GM18873 (cell line): ENCODE measurements around the gene IFITM1.

Experiments
- ATAC-seq: cut with Tn5 transposase; IDR thresholded peaks from one replicate; pipeline ENCODE4 v1.9.1; 2021; ENCODE audit warnings: mild to moderate bottlenecking, moderate library complexity, moderate number of reproducible peaks; ENCODE audit not compliant: unreplicated experiment, low FRiP score

IFITM1 gene

DNA sequence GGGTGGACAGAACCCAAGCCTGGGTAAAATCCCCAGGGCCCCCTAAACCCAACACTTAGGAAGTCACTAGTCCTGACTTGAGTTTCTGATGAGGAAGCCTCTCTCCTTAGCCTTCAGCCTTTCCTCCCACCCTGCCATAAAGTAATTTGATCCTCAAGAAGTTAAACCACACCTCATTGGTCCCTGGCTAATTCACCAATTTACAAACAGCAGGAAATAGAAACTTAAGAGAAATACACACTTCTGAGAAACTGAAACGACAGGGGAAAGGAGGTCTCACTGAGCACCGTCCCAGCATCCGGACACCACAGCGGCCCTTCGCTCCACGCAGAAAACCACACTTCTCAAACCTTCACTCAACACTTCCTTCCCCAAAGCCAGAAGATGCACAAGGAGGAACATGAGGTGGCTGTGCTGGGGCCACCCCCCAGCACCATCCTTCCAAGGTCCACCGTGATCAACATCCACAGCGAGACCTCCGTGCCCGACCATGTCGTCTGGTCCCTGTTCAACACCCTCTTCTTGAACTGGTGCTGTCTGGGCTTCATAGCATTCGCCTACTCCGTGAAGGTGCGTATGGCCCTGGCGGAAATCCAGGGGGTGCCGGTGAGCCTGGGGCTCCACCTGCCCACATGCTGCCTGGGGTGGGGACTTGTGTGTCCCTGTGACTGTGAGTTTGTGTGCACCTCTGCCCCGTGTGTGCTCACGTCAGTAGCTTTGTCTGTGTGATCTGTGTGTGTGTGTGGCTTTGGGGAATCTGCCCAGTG is at the start of gene IFITM1:
TSS of gene IFITM1 (plus strand) at position 254 of the 767 bp plus-strand sequence. CDS start at position 385, 131 bp downstream.
- no peak for ATAC-seq

DNA sequence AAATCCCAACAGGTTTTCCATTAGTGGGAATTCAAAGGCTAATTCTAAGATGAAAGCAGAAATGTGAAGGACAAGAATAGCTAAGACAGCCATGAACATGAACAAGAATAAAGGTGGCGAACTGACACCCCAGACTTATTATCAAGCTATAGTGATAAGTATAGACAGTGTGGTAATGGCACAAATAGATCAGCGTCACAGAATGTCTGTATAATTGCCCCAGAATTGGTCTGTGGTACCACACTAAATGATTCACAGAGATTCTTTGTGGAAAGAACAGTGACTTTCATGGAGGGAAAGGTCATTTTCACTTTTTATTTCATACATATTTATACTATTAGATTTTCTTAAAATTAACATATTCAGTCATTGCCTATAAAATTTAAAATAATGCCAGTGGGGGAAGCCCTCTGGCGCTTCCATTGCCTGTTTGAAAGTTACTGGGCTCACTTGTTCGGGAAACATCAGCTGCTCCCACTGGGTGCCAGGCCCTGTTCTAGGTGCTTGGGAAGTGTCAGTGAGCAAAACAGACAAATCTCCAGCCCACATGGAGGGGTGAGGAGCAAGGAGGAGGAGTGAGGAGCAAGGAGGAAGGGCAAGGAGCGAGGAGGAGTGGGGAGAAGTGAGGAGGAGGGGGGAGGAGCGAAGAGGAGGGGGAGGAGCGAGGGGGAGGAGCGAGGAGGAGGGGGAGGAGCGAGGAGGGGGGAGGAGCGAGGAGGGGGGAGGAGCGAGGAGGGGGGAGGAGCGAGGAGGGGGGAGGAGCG is 47.0 kb upstream of the IFITM1 start:
- ATAC-seq: no peak

DNA sequence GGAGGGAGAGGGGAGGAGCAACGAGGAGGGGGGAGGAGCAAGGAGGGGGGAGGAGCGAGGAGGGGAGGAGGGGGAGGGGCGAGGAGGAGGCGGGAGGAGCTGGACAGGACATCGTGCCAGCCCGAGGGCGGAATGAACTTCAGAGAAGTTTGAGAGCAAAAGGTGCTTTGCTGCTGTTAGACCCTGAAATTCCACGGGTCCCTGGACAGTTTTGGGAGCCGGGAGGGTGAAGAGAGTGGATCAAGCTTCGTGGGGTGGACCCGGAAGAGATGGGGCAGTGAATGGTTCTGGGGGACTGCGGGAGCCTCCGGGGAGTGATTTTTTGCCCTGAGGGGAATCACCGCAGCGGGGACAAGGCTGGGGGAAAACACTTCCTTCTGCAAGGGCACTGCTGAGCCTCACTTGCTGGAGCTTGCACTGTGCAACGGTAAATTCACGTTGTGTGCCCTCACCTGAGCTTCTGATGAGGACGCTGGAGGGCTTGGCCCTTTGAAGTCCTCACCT is 46.3 kb upstream of the IFITM1 start:
- no peak for ATAC-seq

DNA sequence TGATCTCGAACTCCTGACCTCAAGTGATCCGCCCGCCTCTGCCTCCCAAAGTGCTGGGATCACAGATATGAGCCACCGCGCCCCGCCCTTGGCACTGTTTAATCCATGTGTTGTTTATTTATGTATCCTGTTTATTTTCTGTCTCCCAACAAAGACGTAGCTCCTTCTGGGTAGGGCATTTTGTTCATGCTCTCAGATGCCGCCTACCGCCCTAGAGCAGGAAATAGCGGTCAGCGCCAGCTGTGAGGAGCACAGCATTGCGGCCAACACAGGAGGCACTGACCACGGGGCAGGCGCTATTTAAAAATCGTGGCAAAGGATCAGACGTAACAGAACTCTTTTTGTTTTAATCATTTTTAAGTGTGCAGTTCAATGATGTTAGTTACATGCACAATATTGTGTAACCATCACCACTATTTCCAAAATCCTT is 45.1 kb upstream of the IFITM1 start:
- peak; percentile 32 for ATAC-seq

DNA sequence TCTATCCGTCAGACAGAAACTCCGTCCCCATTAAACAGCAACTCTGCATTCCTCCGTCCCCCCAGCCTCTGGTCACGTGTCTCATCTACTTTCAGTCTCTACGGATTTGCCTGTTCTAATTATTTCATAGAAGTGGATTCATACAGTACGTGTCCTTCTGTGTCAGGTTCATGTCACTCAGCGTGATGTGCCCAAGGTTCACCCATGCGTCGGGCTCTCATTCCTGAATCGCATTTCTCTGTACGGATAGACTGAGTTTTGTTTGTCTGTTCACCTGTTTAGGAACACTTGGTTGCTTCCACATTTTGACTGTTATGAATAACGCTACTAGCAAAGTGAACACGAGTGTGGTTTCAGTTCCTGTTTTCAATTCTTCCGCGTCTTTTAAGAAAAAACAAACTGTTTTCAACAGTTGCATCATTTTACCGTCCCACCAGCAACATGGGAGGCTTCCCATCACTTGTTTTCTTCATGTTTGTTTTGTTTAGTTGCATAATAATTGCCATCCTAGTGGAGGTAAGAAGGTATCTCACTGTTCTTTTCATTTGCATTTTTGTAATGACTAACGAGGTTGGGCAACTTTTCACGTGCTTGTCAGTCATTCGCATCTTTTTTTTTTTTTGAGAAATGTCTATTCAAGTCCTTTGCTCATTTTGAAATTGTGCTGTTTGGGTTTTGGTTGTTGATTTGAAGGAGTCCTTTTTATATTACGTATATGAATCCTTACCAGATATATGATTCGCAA is 44.5 kb upstream of the IFITM1 start:
- peak; percentile 65 for ATAC-seq

DNA sequence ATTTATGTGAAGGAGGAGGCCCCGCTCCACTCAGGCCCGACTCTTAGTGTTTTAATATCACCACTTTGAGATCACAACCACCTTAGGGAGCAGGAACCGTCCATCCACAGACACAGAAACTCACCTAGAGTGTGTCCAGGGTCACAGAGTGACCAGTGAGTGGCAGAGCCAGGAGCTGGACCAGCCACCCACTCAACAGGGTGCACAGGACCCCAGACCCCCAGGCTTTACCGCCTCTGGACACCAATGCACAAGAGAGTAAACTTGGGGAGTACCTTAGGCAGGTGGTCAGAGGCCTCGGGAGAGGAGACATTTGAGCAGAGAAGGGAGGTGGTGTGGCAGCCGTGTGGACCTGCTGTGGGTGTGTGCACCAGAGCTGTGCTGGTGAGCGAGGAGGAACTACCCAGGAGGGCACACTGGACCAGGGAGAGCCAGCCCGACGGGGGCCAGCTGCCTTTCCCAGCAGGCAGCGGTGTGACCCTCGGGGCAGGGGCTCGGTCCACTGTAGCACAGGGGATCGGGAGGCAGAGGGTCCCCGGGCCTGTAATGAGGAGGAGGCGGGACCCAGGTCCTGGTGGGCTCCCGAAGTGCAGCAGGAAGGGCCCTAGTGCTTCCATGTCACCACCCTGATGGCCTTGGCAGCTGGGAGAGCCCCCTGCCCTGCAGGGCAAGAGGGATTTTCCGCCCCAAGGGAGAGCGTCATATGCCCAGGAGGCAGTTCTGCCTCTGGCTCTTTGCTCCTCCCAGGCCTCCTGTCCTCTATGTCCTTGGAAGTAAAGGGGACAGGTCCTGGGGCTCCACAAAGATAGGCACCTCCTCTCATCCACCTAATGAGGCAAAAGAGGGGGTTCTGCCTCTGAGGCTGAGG is 43.2 kb upstream of the IFITM1 start:
- no peak for ATAC-seq

DNA sequence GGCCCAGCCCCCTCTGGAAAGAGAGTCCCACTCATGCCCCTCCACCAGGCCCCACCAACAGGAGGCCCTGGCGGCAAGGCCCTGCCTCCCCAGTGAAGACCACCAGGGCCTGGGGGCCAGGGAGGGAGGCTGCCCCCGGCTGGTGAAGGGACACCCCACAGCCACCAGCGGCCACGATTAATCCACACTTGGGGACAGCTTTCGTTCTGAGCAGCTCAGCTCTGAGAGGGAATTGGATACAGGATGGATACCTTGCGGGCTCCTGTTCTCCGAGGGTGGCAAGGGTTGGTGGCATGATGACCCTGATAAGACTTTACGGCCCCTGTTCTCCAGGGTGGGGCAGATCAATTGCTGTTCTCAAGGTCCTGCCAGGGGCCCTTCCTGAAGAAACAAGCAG is 42.5 kb upstream of the IFITM1 start:
- no peak for ATAC-seq

DNA sequence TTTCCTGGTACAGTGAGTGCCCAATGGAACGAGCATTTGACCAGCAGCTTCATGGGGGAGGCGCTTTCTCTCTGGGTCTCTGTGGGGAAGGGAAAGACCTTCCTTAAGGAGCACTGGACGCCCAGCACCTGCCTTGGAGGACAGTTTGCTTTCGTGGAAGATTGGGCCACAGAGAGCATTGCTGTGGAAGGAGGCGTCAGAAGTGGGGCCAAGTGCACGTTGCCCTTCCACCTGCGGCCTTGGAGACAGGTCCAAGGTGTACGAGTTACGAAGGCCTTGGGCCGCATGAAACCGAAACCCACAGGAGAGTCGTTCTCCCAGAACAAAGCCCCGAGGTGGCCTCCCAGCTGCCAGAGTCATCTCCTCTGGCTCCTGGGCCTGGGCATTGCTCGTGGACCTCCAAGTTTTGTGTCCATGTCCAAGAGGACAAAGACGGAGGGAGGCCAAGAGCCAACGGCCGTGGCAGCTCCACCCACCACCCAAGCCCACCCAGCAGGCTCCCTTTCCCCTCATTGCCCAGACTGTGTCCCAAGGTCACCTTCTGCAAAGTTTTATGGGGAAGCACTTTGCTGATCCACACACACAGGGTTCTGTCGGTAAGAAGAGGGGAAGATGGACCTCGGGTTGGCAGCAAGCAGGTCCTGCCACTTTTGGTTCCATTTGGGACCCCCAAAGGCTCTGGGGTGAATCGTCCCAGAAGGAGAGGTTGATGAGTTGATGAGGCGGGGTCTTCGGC is 41.5 kb upstream of the IFITM1 start:
- no peak for ATAC-seq

DNA sequence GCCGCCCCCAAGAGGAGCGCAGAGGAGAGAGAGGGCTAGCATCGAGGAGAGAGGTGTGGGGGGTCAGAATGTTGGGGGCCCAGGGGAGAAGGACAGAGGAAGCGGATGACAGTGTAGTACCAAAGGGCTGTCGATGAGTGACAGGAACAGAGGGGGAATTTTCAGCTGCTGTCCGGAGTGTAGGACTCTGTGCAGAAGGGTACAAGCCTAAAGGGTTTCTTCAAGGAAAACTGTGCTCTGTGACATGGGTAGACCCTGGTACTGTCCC is 41.0 kb upstream of the IFITM1 start:
- ATAC-seq: no peak

DNA sequence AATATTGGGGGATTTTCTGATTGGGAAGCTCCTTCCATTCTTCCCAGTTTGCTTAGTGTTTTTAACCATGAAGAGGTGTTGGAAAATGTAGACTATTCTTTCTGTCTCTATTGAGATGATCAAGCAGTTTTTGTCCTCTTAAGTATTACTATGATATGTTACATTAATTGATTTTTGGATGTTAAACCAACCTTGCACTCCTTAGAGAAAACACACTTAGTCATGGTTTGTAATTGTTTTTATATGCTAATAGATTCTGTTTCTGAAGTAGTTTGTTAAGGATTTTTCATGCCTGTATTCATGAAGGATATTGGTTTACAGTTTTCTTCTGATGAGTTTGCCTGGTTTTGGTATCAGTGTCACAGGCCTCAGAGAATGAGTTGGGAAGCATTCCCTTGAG is 37.6 kb upstream of the IFITM1 start:
- ATAC-seq: no peak

DNA sequence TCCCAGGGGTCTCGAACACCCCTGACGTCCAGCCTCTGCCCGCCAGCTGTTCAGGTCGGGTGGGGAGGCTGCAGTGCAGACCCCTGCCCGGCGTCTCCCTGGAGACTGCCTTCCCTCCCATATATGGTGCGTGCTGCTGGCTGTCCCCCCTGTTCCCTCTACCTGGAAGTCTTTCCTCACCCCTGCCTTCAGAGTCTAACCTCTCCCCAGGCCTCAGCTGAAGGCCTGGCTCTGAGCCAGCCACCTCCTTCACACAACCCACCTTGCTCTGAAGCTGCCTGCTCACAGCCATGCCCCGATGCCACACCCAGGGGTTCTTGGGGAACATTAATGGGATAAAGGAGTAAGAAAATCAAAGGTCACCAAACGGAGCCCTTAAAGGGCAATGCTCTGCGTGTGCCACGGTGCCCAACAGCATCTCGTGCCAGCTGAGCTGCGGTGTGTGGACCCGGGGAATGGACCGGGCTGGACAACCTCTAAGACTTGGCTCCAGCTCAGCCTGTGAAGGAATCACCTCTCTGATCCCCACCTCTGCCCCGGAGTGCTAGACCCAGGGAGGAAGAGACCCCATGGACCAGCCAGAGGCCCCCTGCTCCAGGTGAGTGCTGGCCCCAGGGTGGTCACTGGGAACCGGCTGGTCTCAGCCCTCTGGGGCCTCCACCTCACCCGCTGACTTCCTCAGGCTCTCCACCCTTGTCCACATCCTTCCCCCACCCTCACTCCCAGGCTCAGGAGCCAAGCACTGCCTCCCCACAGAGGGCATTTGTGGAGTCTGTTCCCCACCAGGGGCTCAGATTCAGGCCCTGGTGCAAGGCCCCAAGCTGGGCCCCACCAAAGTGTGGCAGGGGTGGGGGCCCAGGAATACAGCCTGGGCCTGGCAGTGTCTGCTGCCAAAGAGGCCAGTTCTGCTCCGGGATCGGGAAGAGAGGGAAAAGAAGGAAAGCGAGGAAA is 35.6 kb upstream of the IFITM1 start, which contains the start of gene NLRP6:
TSS of gene NLRP6 (plus strand) at position 407 of the 951 bp plus-strand sequence. CDS start at position 570, 163 bp downstream.
- no peak for ATAC-seq

DNA sequence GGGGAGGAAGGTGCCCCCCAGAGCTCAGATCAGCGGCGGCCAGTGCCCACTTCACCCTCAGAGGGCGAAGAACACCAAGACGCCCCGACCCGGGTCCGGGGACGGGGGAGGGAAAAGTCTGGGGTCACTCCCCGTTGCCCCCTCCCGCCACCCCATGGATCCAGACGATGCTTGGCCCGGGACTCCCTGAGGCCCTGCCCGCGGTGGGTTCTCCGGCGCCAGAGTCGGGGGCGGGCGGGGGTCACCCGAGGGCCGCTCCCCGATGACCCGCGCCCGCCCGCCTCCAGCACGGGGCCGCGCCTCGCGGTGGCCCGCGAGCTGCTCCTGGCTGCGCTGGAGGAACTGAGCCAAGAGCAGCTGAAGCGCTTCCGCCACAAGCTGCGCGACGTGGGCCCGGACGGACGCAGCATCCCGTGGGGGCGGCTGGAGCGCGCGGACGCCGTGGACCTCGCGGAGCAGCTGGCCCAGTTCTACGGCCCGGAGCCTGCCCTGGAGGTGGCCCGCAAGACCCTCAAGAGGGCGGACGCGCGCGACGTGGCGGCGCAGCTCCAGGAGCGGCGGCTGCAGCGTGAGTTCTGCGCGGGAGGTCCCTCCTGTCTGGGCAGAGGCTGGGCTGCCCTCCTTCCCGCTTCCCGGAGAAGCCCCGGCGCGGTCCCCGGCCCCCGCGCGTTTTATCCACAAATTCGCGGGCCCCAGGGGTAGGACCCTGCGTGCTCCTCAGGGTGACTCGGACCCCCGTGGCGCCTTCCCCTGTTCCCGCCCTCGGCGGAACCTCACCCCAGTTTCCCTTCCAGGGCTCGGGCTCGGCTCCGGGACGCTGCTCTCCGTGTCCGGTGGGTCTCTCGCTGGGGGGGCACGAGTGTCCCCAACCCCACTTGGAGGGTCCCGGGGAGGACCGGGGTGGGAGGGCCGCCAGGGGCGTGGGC is 34.5 kb upstream of the IFITM1 start:
- ATAC-seq: no peak

DNA sequence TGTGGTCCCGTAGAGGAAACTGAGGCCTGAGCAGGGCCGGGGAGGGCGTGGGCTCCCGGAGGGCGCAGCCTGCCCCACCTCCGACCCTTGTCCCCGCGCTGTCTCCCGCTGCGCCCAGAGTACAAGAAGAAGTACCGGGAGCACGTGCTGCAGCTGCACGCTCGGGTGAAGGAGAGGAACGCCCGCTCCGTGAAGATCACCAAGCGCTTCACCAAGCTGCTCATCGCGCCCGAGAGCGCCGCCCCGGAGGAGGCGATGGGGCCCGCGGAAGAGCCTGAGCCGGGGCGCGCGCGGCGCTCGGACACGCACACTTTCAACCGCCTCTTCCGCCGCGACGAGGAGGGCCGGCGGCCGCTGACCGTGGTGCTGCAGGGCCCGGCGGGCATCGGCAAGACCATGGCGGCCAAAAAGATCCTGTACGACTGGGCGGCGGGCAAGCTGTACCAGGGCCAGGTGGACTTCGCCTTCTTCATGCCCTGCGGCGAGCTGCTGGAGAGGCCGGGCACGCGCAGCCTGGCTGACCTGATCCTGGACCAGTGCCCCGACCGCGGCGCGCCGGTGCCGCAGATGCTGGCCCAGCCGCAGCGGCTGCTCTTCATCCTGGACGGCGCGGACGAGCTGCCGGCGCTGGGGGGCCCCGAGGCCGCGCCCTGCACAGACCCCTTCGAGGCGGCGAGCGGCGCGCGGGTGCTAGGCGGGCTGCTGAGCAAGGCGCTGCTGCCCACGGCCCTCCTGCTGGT is 33.7 kb upstream of the IFITM1 start:
- no peak for ATAC-seq

DNA sequence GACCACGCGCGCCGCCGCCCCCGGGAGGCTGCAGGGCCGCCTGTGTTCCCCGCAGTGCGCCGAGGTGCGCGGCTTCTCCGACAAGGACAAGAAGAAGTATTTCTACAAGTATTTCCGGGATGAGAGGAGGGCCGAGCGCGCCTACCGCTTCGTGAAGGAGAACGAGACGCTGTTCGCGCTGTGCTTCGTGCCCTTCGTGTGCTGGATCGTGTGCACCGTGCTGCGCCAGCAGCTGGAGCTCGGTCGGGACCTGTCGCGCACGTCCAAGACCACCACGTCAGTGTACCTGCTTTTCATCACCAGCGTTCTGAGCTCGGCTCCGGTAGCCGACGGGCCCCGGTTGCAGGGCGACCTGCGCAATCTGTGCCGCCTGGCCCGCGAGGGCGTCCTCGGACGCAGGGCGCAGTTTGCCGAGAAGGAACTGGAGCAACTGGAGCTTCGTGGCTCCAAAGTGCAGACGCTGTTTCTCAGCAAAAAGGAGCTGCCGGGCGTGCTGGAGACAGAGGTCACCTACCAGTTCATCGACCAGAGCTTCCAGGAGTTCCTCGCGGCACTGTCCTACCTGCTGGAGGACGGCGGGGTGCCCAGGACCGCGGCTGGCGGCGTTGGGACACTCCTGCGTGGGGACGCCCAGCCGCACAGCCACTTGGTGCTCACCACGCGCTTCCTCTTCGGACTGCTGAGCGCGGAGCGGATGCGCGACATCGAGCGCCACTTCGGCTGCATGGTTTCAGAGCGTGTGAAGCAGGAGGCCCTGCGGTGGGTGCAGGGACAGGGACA is 32.9 kb upstream of the IFITM1 start:
- ATAC-seq: no peak

DNA sequence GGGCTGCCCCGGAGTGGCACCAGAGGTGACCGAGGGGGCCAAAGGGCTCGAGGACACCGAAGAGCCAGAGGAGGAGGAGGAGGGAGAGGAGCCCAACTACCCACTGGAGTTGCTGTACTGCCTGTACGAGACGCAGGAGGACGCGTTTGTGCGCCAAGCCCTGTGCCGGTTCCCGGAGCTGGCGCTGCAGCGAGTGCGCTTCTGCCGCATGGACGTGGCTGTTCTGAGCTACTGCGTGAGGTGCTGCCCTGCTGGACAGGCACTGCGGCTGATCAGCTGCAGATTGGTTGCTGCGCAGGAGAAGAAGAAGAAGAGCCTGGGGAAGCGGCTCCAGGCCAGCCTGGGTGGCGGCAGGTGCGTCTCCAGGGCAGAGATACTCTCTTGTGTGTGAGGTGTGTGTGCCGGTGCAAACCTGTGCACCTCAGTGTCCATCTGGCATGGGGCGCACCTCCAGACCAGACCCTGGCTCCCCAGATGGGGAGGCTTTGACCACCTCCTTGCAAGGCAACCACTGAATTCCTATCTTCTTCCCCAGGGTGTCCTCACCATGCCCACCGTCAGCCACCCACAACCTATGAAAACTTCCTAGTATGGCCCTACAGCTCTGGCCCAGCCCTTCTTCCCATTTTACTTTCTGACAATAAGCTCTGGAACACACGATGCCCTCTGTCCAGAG is 32.2 kb upstream of the IFITM1 start:
- ATAC-seq: no peak
